Measurements from ENCODE around the gene SNAP29. TPM values are rescaled to one million over a fixed set of nuclear protein-coding genes. Genes with fewer than 3 reads are reported as not detected.

Gene SNAP29
- total and polyA plus RNA-seq, 4 donors: 10.5 to 26.2 (median 16.3) TPM

- TF ChIP-seq CTCF (IDR thresholded peaks at IDR 0.05; ENCODE audit: low read depth, low read length, missing input control): no peak
- TF ChIP-seq SP1 (IDR thresholded peaks at IDR 0.05): no peak
- no peak for TF ChIP-seq GABPA (IDR thresholded peaks at IDR 0.05 in 1 of 2, conservative IDR thresholded peaks at IDR 0.05 in 1 of 2)
- no peak for TF ChIP-seq HNF4A (conservative IDR thresholded peaks at IDR 0.05)
- TF ChIP-seq TAF1 (conservative IDR thresholded peaks at IDR 0.05): no peak
- no peak for TF ChIP-seq MAX (IDR thresholded peaks at IDR 0.05)
- no peak for TF ChIP-seq FOXA2 (IDR thresholded peaks at IDR 0.05)
- no peak for TF ChIP-seq NR2F2 (IDR thresholded peaks at IDR 0.05)
- TF ChIP-seq HNF4G (IDR thresholded peaks at IDR 0.05): no peak
- H3K9me3 ChIP-seq (ENCODE audit: control insufficient read depth in 4 of 4, low read length in 3 of 4): no peaks in the 10 kb centered on the region
- 52% methylated on average over 8 of the region's 8 CpGs for WGBS
- H3K4me3 ChIP-seq (ENCODE audit: low read depth in 1 of 3, low read length in 3 of 3): no peak overlapping the region
- H3K27me3 ChIP-seq (ENCODE audit: control insufficient read depth in 4 of 4, insufficient read depth in 4 of 4, low read length in 3 of 4): no peaks in the 10 kb centered on the region
- H3K4me1 ChIP-seq (ENCODE audit: control insufficient read depth in 4 of 4, insufficient read depth in 4 of 4, low read length in 3 of 4): peaks cover 9 to 42% (median 37%) of the 10 kb centered on the region in 4 donors
- H3K27ac ChIP-seq (ENCODE audit: low read depth in 1 of 2, low read length in 2 of 2): peak overlapping the region; percentile 54 to 57
- DNase-seq (ENCODE audit: low spot score): no peak
- peaks cover 5 to 33% (median 27%) of the 10 kb centered on the region in 4 donors for H3K36me3 ChIP-seq (ENCODE audit: control insufficient read depth in 4 of 4, insufficient read depth in 3 of 4, low read depth in 1 of 4, low read length in 3 of 4)
- peak overlapping the region in 1 of 2 donors; percentile 32 for H3K9ac ChIP-seq (ENCODE audit: low read depth in 1 of 2, low read length in 2 of 2)
Observed at GRCh38 chr22:20885017-20885556, 26.3 kb downstream of the SNAP29 start.

GRCh38 chr22:20885557-20886323 is 26.9 kb downstream of the SNAP29 start:
- Histone ChIP-seq H3K36me3 (ENCODE audit: control insufficient read depth in 4 of 4, insufficient read depth in 3 of 4, low read depth in 1 of 4, low read length in 3 of 4) (peaks cover 5 to 33% (median 27%) of the 10 kb centered on the region in 4 donors), H3K9ac (ENCODE audit: low read depth in 1 of 2, low read length in 2 of 2) (no peak overlapping the region), H3K4me1 (ENCODE audit: control insufficient read depth in 4 of 4, insufficient read depth in 4 of 4, low read length in 3 of 4) (peaks cover 6 to 42% (median 37%) of the 10 kb centered on the region in 4 donors), H3K9me3 (ENCODE audit: control insufficient read depth in 4 of 4, low read length in 3 of 4) (no peaks in the 10 kb centered on the region), H3K27me3 (ENCODE audit: control insufficient read depth in 4 of 4, insufficient read depth in 4 of 4, low read length in 3 of 4) (no peaks in the 10 kb centered on the region), H3K4me3 (ENCODE audit: low read depth in 1 of 3, low read length in 3 of 3) (no peak overlapping the region), H3K27ac (ENCODE audit: low read depth in 1 of 2, low read length in 2 of 2) (peak overlapping the region; percentile 54 to 57)
- 15% methylated on average over 10 of the region's 10 CpGs for WGBS
- peak; percentile 83 for DNase-seq (ENCODE audit: low spot score)
- TF ChIP-seq JUND (IDR thresholded peaks at IDR 0.05) (no peak), CTCF (IDR thresholded peaks at IDR 0.05; ENCODE audit: low read depth, low read length, missing input control) (peak; percentile 85), ZBTB33 (IDR thresholded peaks at IDR 0.05) (peak; percentile 36), NR2F2 (IDR thresholded peaks at IDR 0.05) (no peak), MAX (IDR thresholded peaks at IDR 0.05) (peak; percentile 74), RAD21 (IDR thresholded peaks at IDR 0.05) (peak; percentile 89 to 90), TAF1 (conservative IDR thresholded peaks at IDR 0.05) (peak; percentile 37), REST (IDR thresholded peaks at IDR 0.05) (no peak), HNF4A (conservative IDR thresholded peaks at IDR 0.05) (peak; percentile 80 to 82), EGR1 (IDR thresholded peaks at IDR 0.05; ENCODE audit: low read depth in 2 of 2) (peak in 1 of 2 donors; percentile 14), FOXA2 (IDR thresholded peaks at IDR 0.05) (no peak), ATF3 (IDR thresholded peaks at IDR 0.05) (peak; percentile 30), FOXA1 (IDR thresholded peaks at IDR 0.05) (no peak), RXRA (IDR thresholded peaks at IDR 0.05) (peak; percentile 79 to 82), SP1 (IDR thresholded peaks at IDR 0.05) (peak; percentile 80), YY1 (IDR thresholded peaks at IDR 0.05) (peak; percentile 63), HNF4G (IDR thresholded peaks at IDR 0.05) (peak; percentile 48), GABPA (IDR thresholded peaks at IDR 0.05 in 1 of 2, conservative IDR thresholded peaks at IDR 0.05 in 1 of 2) (no peak)

All from liver (tissue), 9 donors.